SK-N-SH (cell line): ENCODE data around the gene SLC22A23. TPM values are rescaled to one million over a fixed set of nuclear protein-coding genes. Genes with fewer than 3 reads are reported as not detected.

Experiments
- CTCF ChIA-PET: fragments of 300-600, 350-600 bp; formaldehyde crosslinking; extraction: SDS; loops from one replicate; lab custom pipeline; 2021; lab: Yijun Ruan, JAX
- POLR2A ChIA-PET: fragments of 350-600 bp; sonication (Branson Sonifier 250); formaldehyde crosslinking; extraction: SDS; loops from one replicate; lab custom pipeline; 2020; ENCODE audit warnings: antibody characterized with exemption, inconsistent platforms; lab: Yijun Ruan, JAX
- DNase-seq: peaks from one replicate; pipeline ENCODE4 v3.0.0; 2012
- H2AFZ ChIP-seq: fragments of 200-600 bp; sonication (generic); 2 replicates; pipeline ENCODE4 v1.8.1; 2016; ENCODE audit warnings: antibody characterized with exemption, mild to moderate bottlenecking, low read depth
- H3F3A ChIP-seq: fragments of 200-600 bp; sonication (generic); replicated peaks from 2 replicates; pipeline ENCODE3; 2016; ENCODE audit warnings: antibody characterized with exemption, mild to moderate bottlenecking; ENCODE audit not compliant: insufficient read depth
- H3K27ac ChIP-seq, 2 experiments: fragments of 200-500 bp in 1 of 2; fragments of 200-600 bp in 1 of 2; sonication (Bioruptor generic) in 1 of 2; sonication (generic), shearing (Covaris generic) in 1 of 2; 2 replicates each; pipeline versions ENCODE4 v1.5.1 to v1.6.1; 2014 to 2016; ENCODE audit warnings: low read depth in 2 of 2, inconsistent platforms in 1 of 2, low read length in 1 of 2, mild to moderate bottlenecking in 1 of 2, mixed read lengths in 1 of 2
- H3K27me3 ChIP-seq: fragments of 200-600 bp; sonication (generic), shearing (Covaris generic); 2 replicates; pipeline ENCODE4 v1.6.1; 2016; ENCODE audit warnings: mixed run types; ENCODE audit not compliant: insufficient read depth
- H3K36me3 ChIP-seq, 2 experiments: fragments of 200-500 bp in 1 of 2; fragments of 200-600 bp in 1 of 2; sonication (Bioruptor generic) in 1 of 2; sonication (generic) in 1 of 2; replicated peaks in 1 of 2; 2 replicates each; pipeline versions ENCODE3 to v1.5.1; 2014 to 2016; ENCODE audit warnings: low read length in 1 of 2, mild to moderate bottlenecking in 1 of 2; ENCODE audit not compliant: insufficient read depth in 2 of 2, control insufficient read depth in 1 of 2
- H3K4me1 ChIP-seq, 2 experiments: fragments of 200-500 bp in 1 of 2; fragments of 200-600 bp in 1 of 2; sonication (Bioruptor generic) in 1 of 2; sonication (generic), shearing (Covaris generic) in 1 of 2; 2 replicates each; pipeline versions ENCODE4 v1.5.1 to v1.6.1; 2014 to 2016; ENCODE audit warnings: low read depth in 1 of 2, low read length in 1 of 2, mixed run types in 1 of 2; ENCODE audit not compliant: insufficient read depth in 2 of 2, control insufficient read depth in 1 of 2
- H3K4me2 ChIP-seq: fragments of 200-600 bp; sonication (generic), shearing (Covaris generic); 2 replicates; pipeline ENCODE4 v1.6.1; 2017; ENCODE audit warnings: mixed run types
- H3K4me3 ChIP-seq, 2 experiments: fragments of 200-500 bp in 1 of 2; fragments of 200-600 bp in 1 of 2; sonication (Bioruptor generic) in 1 of 2; sonication (generic), shearing (Covaris generic) in 1 of 2; 2 replicates each; pipeline versions ENCODE4 v1.5.1 to v1.8.1; 2014 to 2016; ENCODE audit warnings: low read depth in 2 of 2, inconsistent platforms in 1 of 2, low read length in 1 of 2, mild to moderate bottlenecking in 1 of 2, mixed read lengths in 1 of 2, moderate library complexity in 1 of 2
- H3K79me2 ChIP-seq: fragments of 200-600 bp; sonication (generic); 2 replicates; pipeline ENCODE4 v1.8.1; 2017; ENCODE audit warnings: mild to moderate bottlenecking; ENCODE audit not compliant: insufficient read depth
- H3K9ac ChIP-seq: fragments of 200-600 bp; sonication (generic); 2 replicates; pipeline ENCODE4 v1.6.1; 2017; ENCODE audit warnings: mixed run types
- H3K9me2 ChIP-seq: fragments of 200-600 bp; sonication (generic); 2 replicates; pipeline ENCODE4 v1.6.1; 2017; ENCODE audit warnings: mixed run types
- H3K9me3 ChIP-seq: fragments of 200-600 bp; sonication (generic); 2 replicates; pipeline ENCODE4 v1.6.1; 2017; ENCODE audit warnings: mixed run types, mild to moderate bottlenecking, moderate library complexity
- H4K20me1 ChIP-seq: fragments of 200-600 bp; sonication (generic); 2 replicates; pipeline ENCODE4 v1.6.1; 2017; ENCODE audit warnings: mild to moderate bottlenecking, mixed run types; ENCODE audit not compliant: insufficient read depth
- CTCF ChIP-seq: fragments of 200-600 bp; sonication (generic); IDR thresholded peaks from 2 replicates; pipeline ENCODE4 v1.6.1; 2017; ENCODE audit warnings: antibody characterized with exemption, mild to moderate bottlenecking, moderate library complexity
- FOXJ3 ChIP-seq: sonication (generic); formaldehyde crosslinking; IDR thresholded peaks from 2 replicates; pipeline ENCODE4 v1.5.1; 2020; ENCODE audit warnings: mild to moderate bottlenecking, missing genetic modification reagents
- FOXM1 ChIP-seq: IDR thresholded peaks from 2 replicates; pipeline ENCODE4 v1.4.0; 2012; ENCODE audit warnings: low read depth, mild to moderate bottlenecking
- GABPA ChIP-seq: IDR thresholded peaks from 2 replicates; pipeline ENCODE4 v1.4.0; 2012; ENCODE audit warnings: low read depth, mild to moderate bottlenecking
- GATA2 ChIP-seq: sonication (generic); formaldehyde crosslinking; IDR thresholded peaks from 2 replicates; pipeline ENCODE4 v1.5.0; 2020; ENCODE audit warnings: mild to moderate bottlenecking, missing genetic modification reagents
- MAX ChIP-seq: IDR thresholded peaks from 2 replicates; pipeline ENCODE4 v1.4.0; 2012; ENCODE audit warnings: low read depth
- NFIC ChIP-seq: IDR thresholded peaks from 2 replicates; pipeline ENCODE4 v1.4.0; 2012; ENCODE audit warnings: borderline replicate concordance
- NRF1 ChIP-seq: IDR thresholded peaks from 2 replicates; pipeline ENCODE4 v1.6.1; 2012; ENCODE audit warnings: low read depth, mild to moderate bottlenecking, low read length
- RCOR1 ChIP-seq: fragments of 150-350 bp; IDR thresholded peaks from 2 replicates; pipeline ENCODE4 v1.6.1; 2017; ENCODE audit warnings: antibody characterized with exemption, low read length
- REST ChIP-seq: IDR thresholded peaks from 2 replicates; pipeline ENCODE4 v1.6.1; 2012; ENCODE audit warnings: mild to moderate bottlenecking, low read depth, low read length, moderate library complexity
- SMC3 ChIP-seq: IDR thresholded peaks from 2 replicates; pipeline ENCODE4 v1.6.1; 2012; ENCODE audit warnings: low read depth, low read length, improper control_type of control experiment
- TCF12 ChIP-seq: IDR thresholded peaks from 2 replicates; pipeline ENCODE4 v1.4.0; 2012
- TEAD4 ChIP-seq: IDR thresholded peaks from 2 replicates; pipeline ENCODE4 v1.4.0; 2012; ENCODE audit warnings: mild to moderate bottlenecking, borderline replicate concordance; ENCODE audit not compliant: insufficient read depth
- WGBS: methylation state at CpG from one replicate; pipeline ENCODE4 v1.1.6; 2017; ENCODE audit warnings: low lambda C conversion rate; 5-methylcytosine and 5-hydroxymethylcytosine counted together
- polyA plus RNA-seq, 3 experiments: library from polyadenylated mRNA; depleted of rRNA; stranded (reverse); fragments of >200 nt; gene quantifications; 2 replicates each; pipeline ENCODE4 v1.2.3, GENCODE V29; 2012

The SLC22A23 gene
- polyA plus RNA-seq, 1 of the 3 experiments (the other 2 are of a cell fraction), result not detected

- TF ChIP-seq CTCF (no peak), FOXM1 (no peak)
Observed at GRCh38 chr6:3403238-3404173, 53.3 kb downstream of the SLC22A23 start (continued).

GRCh38 chr6:3402310-3403237 is 54.3 kb downstream of the SLC22A23 start:
- DNase-seq, result no peak
- 68% methylated on average over 6 of the region's 6 CpGs for WGBS
- POLR2A ChIA-PET, result no interaction called here
- CTCF ChIA-PET, result no interaction called here
- Histone ChIP-seq H3K4me2 (no peak overlapping the region), H3K36me3 (no peaks in the 10 kb centered on the region), H3K27me3 (peaks cover 52% of the 10 kb centered on the region), H4K20me1 (no peaks in the 10 kb centered on the region), H3F3A (no peaks in the 10 kb centered on the region), H2AFZ (no peak overlapping the region), H3K79me2 (no peaks in the 10 kb centered on the region), H3K4me1 (no peaks in the 10 kb centered on the region; a peak in 1 of 4 replicates), H3K9me2 (no peaks in the 10 kb centered on the region), H3K27ac (no peak overlapping the region), H3K9ac (no peak overlapping the region), H3K4me3 (no peak overlapping the region), H3K9me3 (no peaks in the 10 kb centered on the region)
- TF ChIP-seq MAX (no peak), FOXJ3 (CRISPR knock-in tag) (no peak), GABPA (no peak), REST (no peak), NRF1 (no peak), TCF12 (no peak), TEAD4 (no peak), CTCF (no peak), SMC3 (no peak), RCOR1 (no peak), GATA2 (CRISPR knock-in tag) (no peak), NFIC (no peak)
